K562 (cell line): ENCODE results near the gene CFD. TPM values are rescaled to one million over a fixed set of nuclear protein-coding genes. Genes with fewer than 3 reads are reported as not detected.

Experiments
- ADNP ChIP-seq: fragments of 200-800 bp; sonication (Bioruptor generic); IDR thresholded peaks from 2 replicates; pipeline ENCODE4 v1.6.1; 2016; ENCODE audit warnings: missing genetic modification characterization, missing compliant biosample characterization
- DPF2 ChIP-seq: fragments of 450-650 bp; IDR thresholded peaks from 2 replicates; pipeline ENCODE4 v1.6.1; 2016
- ETV6 ChIP-seq, 3 experiments: fragments of 150-350 bp in 1 of 3; sonication (generic) in 1 of 3; formaldehyde crosslinking in 1 of 3; IDR thresholded peaks; 2 replicates each; pipeline versions ENCODE4 v1.6.1 to v1.8.0; 2014 to 2022; ENCODE audit warnings: borderline replicate concordance in 2 of 3, low read depth in 2 of 3, antibody characterized with exemption in 1 of 3, low read length in 1 of 3, mild to moderate bottlenecking in 1 of 3, missing genetic modification reagents in 1 of 3
- EZH2 ChIP-seq: IDR thresholded peaks from 2 replicates; pipeline ENCODE4 v1.6.1; 2012; ENCODE audit warnings: low read depth, mild to moderate bottlenecking, inconsistent platforms, low read length, borderline replicate concordance
- FOXA1 ChIP-seq: fragments of 450-650 bp; IDR thresholded peaks from 2 replicates; pipeline ENCODE4 v1.6.1; 2016; ENCODE audit warnings: mild to moderate bottlenecking, borderline replicate concordance
- HEY1 ChIP-seq: fragments of 250-450 bp; sonication (Bioruptor Pico); IDR thresholded peaks from 2 replicates; pipeline ENCODE4 v1.5.0; 2020; ENCODE audit warnings: mild to moderate bottlenecking, moderate library complexity, borderline replicate concordance
- SIRT6 ChIP-seq: IDR thresholded peaks from one replicate; pipeline ENCODE4 v1.6.1; 2012; ENCODE audit warnings: low read depth, mild to moderate bottlenecking, control low read depth, inconsistent platforms, low read length, moderate library complexity
- SMARCE1 ChIP-seq: fragments of 450-650 bp; IDR thresholded peaks from 2 replicates; pipeline ENCODE4 v1.7.1; 2016; ENCODE audit warnings: mild to moderate bottlenecking
- SUPT5H ChIP-seq: fragments of 450-650 bp; IDR thresholded peaks from 2 replicates; pipeline ENCODE4 v1.6.1; 2016
- TAF9B ChIP-seq: fragments of 450-650 bp; IDR thresholded peaks from 2 replicates; pipeline ENCODE4 v1.6.1; 2018; ENCODE audit warnings: mild to moderate bottlenecking; ENCODE audit not compliant: partially characterized antibody
- ZC3H8 ChIP-seq: fragments of 450-650 bp; IDR thresholded peaks from 2 replicates; pipeline ENCODE4 v1.6.1; 2017
- ZNF263 ChIP-seq: sonication (generic); formaldehyde crosslinking; IDR thresholded peaks from 2 replicates; pipeline ENCODE4 v1.8.0; 2022; ENCODE audit warnings: mild to moderate bottlenecking, missing genetic modification reagents, borderline replicate concordance
- ZNF354B ChIP-seq: fragments of 250-450 bp; sonication (Bioruptor Pico); IDR thresholded peaks from 2 replicates; pipeline ENCODE4 v1.4.0; 2020
- ZNF408 ChIP-seq: fragments of 250-450 bp; sonication (Bioruptor Pico); IDR thresholded peaks from 2 replicates; pipeline ENCODE4 v1.4.0; 2020; ENCODE audit warnings: low read depth, mild to moderate bottlenecking, moderate library complexity
- ZNF699 ChIP-seq: fragments of 250-450 bp; sonication (Bioruptor Pico); IDR thresholded peaks from 2 replicates; pipeline ENCODE4 v1.8.0; 2021; ENCODE audit warnings: mild to moderate bottlenecking, moderate library complexity; ENCODE audit not compliant: insufficient replicate concordance
- polyA plus RNA-seq, 8 experiments: library from polyadenylated mRNA; depleted of rRNA in 4 of 8; stranded (reverse) in 5 of 8; unstranded in 3 of 8; fragments of >200 nt; fragmentation: Nextera tagmentation in 2 of 8; fragmentation: Illumina TruSeq in 1 of 8; extraction: Ambion mirVana in 2 of 8; extraction: Trizol in 1 of 8; gene quantifications; 2 replicates each; pipeline versions ENCODE4 v1.2.1 to v1.2.3, GENCODE V29; 2011 to 2014; ENCODE audit warnings: inconsistent platforms in 1 of 8, missing spikeins in 1 of 8
- total RNA-seq, 7 experiments: library from RNA; depleted of rRNA in 6 of 7; stranded (reverse); fragments of >200 nt in 6 of 7; fragmentation: Illumina TruSeq in 2 of 7; extraction: Trizol in 2 of 7; gene quantifications; 2 replicates each; pipeline versions ENCODE4 v1.2.1 to v1.2.3, GENCODE V29; 2011 to 2021; ENCODE audit warnings: low replicate concordance in 1 of 7
- TF ChIP-seq, protein P1 (sequence below): fragments of 250-450 bp; sonication (Bioruptor Pico); IDR thresholded peaks from 2 replicates; pipeline ENCODE4 v1.9.0; 2021; ENCODE audit warnings: mild to moderate bottlenecking
- TF ChIP-seq, protein P2 (sequence below), 2 experiments: fragments of 450-650 bp; conservative IDR thresholded peaks; 2 replicates each; pipeline ENCODE4 v1.6.1; 2017; ENCODE audit warnings: mild to moderate bottlenecking in 2 of 2, moderate library complexity in 2 of 2
- TF ChIP-seq, protein P3 (sequence below): fragments of 450-650 bp; formaldehyde crosslinking; IDR thresholded peaks from 2 replicates; pipeline ENCODE4 v1.4.0; 2020; ENCODE audit warnings: mild to moderate bottlenecking, moderate library complexity
- TF ChIP-seq, protein P4 (sequence below): fragments of 150-350 bp; conservative IDR thresholded peaks from 2 replicates; pipeline ENCODE4 v1.6.1; 2014; ENCODE audit warnings: low read length
- TF ChIP-seq, protein P5 (sequence below): IDR thresholded peaks from 3 replicates; pipeline ENCODE4 v1.6.1; 2011; ENCODE audit warnings: borderline replicate concordance, mild to moderate bottlenecking; ENCODE audit not compliant: insufficient read length, insufficient read depth

The CFD gene
- total and polyA plus RNA-seq, 9 of the 15 experiments (the other 6 are each of a cell fraction or from before 2014, with no cell fraction given), result 0.52 to 59.4 (median 7.6) TPM

DNA sequence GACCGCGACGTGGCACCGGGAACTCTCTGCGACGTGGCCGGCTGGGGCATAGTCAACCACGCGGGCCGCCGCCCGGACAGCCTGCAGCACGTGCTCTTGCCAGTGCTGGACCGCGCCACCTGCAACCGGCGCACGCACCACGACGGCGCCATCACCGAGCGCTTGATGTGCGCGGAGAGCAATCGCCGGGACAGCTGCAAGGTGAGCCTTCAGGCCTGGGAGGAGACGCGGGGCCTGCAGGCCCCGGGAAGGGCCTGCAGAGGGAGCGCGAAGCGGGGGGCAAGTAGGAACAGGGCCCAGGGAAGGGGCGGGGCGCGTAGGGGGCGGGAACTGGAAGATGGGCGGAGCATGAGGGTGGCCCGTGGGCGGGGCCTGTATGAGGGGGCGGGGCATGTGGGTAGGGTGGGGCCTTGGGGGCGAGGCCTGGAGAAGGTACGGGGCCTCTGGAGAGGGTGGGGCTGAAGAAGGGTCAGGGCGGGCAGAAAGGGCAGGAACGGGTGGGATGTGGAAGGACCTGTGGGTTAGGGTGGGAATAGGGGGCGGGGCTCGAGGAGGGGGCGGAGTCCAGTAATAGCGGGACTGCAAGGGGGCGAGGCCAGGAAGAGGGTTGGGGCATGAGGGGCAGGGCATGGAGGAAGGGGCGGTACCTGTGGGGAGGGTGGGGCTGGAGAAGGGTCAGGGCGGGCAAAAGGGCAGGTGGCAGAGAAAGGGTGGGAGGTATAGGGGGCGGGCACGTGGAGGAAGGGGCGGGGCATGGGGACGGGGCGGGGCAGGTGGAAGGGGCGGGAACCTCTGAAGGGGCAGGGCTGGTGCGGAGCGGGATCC lies 2.5 kb downstream of the CFD start (continued):
- TF ChIP-seq SMARCE1, result no peak
- TF ChIP-seq ZC3H8, result no peak
- TF ChIP-seq ZNF354B (CRISPR knock-in tag), result no peak
- TF ChIP-seq, protein P1, sequence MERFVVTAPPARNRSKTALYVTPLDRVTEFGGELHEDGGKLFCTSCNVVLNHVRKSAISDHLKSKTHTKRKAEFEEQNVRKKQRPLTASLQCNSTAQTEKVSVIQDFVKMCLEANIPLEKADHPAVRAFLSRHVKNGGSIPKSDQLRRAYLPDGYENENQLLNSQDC (CRISPR knock-in tag), result no peak
- TF ChIP-seq, protein P2, sequence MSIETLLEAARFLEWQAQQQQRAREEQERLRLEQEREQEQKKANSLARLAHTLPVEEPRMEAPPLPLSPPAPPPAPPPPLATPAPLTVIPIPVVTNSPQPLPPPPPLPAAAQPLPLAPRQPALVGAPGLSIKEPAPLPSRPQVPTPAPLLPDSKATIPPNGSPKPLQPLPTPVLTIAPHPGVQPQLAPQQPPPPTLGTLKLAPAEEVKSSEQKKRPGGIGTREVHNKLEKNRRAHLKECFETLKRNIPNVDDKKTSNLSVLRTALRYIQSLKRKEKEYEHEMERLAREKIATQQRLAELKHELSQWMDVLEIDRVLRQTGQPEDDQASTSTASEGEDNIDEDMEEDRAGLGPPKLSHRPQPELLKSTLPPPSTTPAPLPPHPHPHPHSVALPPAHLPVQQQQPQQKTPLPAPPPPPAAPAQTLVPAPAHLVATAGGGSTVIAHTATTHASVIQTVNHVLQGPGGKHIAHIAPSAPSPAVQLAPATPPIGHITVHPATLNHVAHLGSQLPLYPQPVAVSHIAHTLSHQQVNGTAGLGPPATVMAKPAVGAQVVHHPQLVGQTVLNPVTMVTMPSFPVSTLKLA (conservative IDR thresholded peaks at IDR 0.05), result peak; percentile 86 to 94
- TF ChIP-seq FOXA1, result no peak
- peak; percentile 46 for TF ChIP-seq SUPT5H
- peak; percentile 27; the same call in 1 of the 2 replicates for TF ChIP-seq ZNF263 (CRISPR knock-in tag)
- TF ChIP-seq, protein P3, sequence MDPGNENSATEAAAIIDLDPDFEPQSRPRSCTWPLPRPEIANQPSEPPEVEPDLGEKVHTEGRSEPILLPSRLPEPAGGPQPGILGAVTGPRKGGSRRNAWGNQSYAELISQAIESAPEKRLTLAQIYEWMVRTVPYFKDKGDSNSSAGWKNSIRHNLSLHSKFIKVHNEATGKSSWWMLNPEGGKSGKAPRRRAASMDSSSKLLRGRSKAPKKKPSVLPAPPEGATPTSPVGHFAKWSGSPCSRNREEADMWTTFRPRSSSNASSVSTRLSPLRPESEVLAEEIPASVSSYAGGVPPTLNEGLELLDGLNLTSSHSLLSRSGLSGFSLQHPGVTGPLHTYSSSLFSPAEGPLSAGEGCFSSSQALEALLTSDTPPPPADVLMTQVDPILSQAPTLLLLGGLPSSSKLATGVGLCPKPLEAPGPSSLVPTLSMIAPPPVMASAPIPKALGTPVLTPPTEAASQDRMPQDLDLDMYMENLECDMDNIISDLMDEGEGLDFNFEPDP (CRISPR knock-in tag), result no peak
- no peak for TF ChIP-seq ADNP
- TF ChIP-seq ZNF699 (CRISPR knock-in tag), result no peak
- TF ChIP-seq TAF9B, result no peak
- TF ChIP-seq, protein P4, sequence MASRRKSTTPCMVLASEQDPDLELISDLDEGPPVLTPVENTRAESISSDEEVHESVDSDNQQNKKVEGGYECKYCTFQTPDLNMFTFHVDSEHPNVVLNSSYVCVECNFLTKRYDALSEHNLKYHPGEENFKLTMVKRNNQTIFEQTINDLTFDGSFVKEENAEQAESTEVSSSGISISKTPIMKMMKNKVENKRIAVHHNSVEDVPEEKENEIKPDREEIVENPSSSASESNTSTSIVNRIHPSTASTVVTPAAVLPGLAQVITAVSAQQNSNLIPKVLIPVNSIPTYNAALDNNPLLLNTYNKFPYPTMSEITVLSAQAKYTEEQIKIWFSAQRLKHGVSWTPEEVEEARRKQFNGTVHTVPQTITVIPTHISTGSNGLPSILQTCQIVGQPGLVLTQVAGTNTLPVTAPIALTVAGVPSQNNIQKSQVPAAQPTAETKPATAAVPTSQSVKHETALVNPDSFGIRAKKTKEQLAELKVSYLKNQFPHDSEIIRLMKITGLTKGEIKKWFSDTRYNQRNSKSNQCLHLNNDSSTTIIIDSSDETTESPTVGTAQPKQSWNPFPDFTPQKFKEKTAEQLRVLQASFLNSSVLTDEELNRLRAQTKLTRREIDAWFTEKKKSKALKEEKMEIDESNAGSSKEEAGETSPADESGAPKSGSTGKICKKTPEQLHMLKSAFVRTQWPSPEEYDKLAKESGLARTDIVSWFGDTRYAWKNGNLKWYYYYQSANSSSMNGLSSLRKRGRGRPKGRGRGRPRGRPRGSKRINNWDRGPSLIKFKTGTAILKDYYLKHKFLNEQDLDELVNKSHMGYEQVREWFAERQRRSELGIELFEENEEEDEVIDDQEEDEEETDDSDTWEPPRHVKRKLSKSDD, result no peak
- no peak for TF ChIP-seq EZH2
- no peak for TF ChIP-seq SIRT6
- TF ChIP-seq, protein P5, sequence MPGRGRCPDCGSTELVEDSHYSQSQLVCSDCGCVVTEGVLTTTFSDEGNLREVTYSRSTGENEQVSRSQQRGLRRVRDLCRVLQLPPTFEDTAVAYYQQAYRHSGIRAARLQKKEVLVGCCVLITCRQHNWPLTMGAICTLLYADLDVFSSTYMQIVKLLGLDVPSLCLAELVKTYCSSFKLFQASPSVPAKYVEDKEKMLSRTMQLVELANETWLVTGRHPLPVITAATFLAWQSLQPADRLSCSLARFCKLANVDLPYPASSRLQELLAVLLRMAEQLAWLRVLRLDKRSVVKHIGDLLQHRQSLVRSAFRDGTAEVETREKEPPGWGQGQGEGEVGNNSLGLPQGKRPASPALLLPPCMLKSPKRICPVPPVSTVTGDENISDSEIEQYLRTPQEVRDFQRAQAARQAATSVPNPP, result no peak
- no peak for TF ChIP-seq ETV6 (IDR thresholded peaks at IDR 0.05; ENCODE audit: borderline replicate concordance in 1 of 2, low read depth in 2 of 2, low read length in 1 of 2)
- TF ChIP-seq ETV6 (CRISPR knock-in tag; IDR thresholded peaks at IDR 0.05; ENCODE audit: borderline replicate concordance), result 0 out of 2 replicates have a peak, but pooled peaks have one; percentile 36
- no peak for TF ChIP-seq ZNF408 (CRISPR knock-in tag)
- no peak for TF ChIP-seq HEY1 (CRISPR knock-in tag)
- no peak for TF ChIP-seq DPF2
